Endothelial cell of umbilical vein (primary cell): ENCODE results near the gene NPIPB2. TPM values are rescaled to one million over a fixed set of nuclear protein-coding genes. Genes with fewer than 3 reads are reported as not detected.
A peak's percentile ranks its signal among the peaks of the same experiment; 100 is the strongest.

Experiments
- BruUV-seq: library from RNA; stranded (reverse); fragments of 400-500 nt; replicated peaks from 2 replicates; lab custom pipeline; 2021; lab: Mats Ljungman, UMichigan
- CTCF ChIA-PET: fragments of 300-600, 350-600 bp; sonication (Branson Sonifier 250); formaldehyde crosslinking; loops from one replicate; lab custom pipeline; 2021; ENCODE audit warnings: antibody characterized with exemption, inconsistent platforms; lab: Charles Lee
- POLR2A ChIA-PET: fragments of 300-600, 350-600 bp; sonication (Branson Sonifier 250); formaldehyde crosslinking; loops from one replicate; lab custom pipeline; 2021; ENCODE audit warnings: antibody characterized with exemption, inconsistent platforms; lab: Charles Lee
- DNase-seq: peaks from one replicate; pipeline ENCODE4 v3.0.0-alpha.2; 2011; ENCODE audit warnings: low read depth, low spot score
- FAIRE-seq: peaks from 2 replicates; lab custom pipeline; 2011; peaks lifted over from hg19 to GRCh38; lab: Jason Lieb, UNC
- H2AFZ ChIP-seq: 2 replicates; pipeline ENCODE4 v1.6.0; 2012; ENCODE audit warnings: low read depth, low read length, control low read depth, inconsistent platforms
- H3K27ac ChIP-seq: 2 replicates; pipeline ENCODE4 v1.5.1; 2011; ENCODE audit warnings: low read depth, mild to moderate bottlenecking, control low read depth, low read length, moderate library complexity; ENCODE audit not compliant: insufficient read depth
- H3K27me3 ChIP-seq, 2 experiments: 2 replicates each; pipeline versions ENCODE4 v1.6.0 to v1.6.1; 2011; ENCODE audit warnings: low read length in 2 of 2, mixed read lengths in 1 of 2; ENCODE audit not compliant: control insufficient read depth in 2 of 2, insufficient read depth in 2 of 2
- H3K36me3 ChIP-seq, 2 experiments: 2 replicates in 1 of 2; 3 replicates in 1 of 2; pipeline ENCODE4 v1.5.1; 2011; ENCODE audit warnings: low read length in 2 of 2, mild to moderate bottlenecking in 1 of 2, moderate library complexity in 1 of 2; ENCODE audit not compliant: control insufficient read depth in 2 of 2, insufficient read depth in 2 of 2; ENCODE audit errors: extremely low read depth in 1 of 2
- H3K4me1 ChIP-seq: 3 replicates; pipeline ENCODE4 v1.5.1; 2011; ENCODE audit warnings: mild to moderate bottlenecking, low read length; ENCODE audit not compliant: control insufficient read depth, insufficient read depth; ENCODE audit errors: extremely low read depth
- H3K4me2 ChIP-seq: 2 replicates; pipeline ENCODE4 v1.6.1; 2011; ENCODE audit warnings: low read length, control low read depth, mixed read lengths; ENCODE audit not compliant: insufficient read depth
- H3K4me3 ChIP-seq, 3 experiments: fragments of 200-600 bp in 1 of 3; sonication (generic), shearing (Covaris generic) in 1 of 3; replicated peaks in 1 of 3; 2 replicates each; pipeline ENCODE4 v1.5.1; 2011 to 2016; ENCODE audit warnings: control low read depth in 3 of 3, low read length in 3 of 3, mild to moderate bottlenecking in 2 of 3, inconsistent platforms in 1 of 3, low read depth in 1 of 3, moderate library complexity in 1 of 3; ENCODE audit not compliant: insufficient read depth in 1 of 3
- H3K79me2 ChIP-seq: 2 replicates; pipeline ENCODE4 v1.6.0; 2012; ENCODE audit warnings: low read length, inconsistent platforms; ENCODE audit not compliant: control insufficient read depth, insufficient read depth
- H3K9ac ChIP-seq: replicated peaks from 2 replicates; pipeline ENCODE3; 2011; ENCODE audit warnings: low read length, control low read depth; ENCODE audit not compliant: insufficient read depth; ENCODE audit errors: extremely low read depth
- H3K9me1 ChIP-seq: replicated peaks from 3 replicates; pipeline ENCODE4 v1.6.0; 2011; ENCODE audit warnings: mild to moderate bottlenecking, low read length; ENCODE audit not compliant: control insufficient read depth, insufficient read depth; ENCODE audit errors: extremely low read depth
- H3K9me3 ChIP-seq: replicated peaks from 2 replicates; pipeline ENCODE4 v1.5.1; 2012; ENCODE audit warnings: low read length, inconsistent platforms; ENCODE audit not compliant: control insufficient read depth, insufficient read depth
- H4K20me1 ChIP-seq: replicated peaks from 2 replicates; pipeline ENCODE3; 2011; ENCODE audit warnings: mild to moderate bottlenecking, low read length; ENCODE audit not compliant: control insufficient read depth, insufficient read depth; ENCODE audit errors: extremely low read depth
- CTCF ChIP-seq, 2 donors: IDR thresholded peaks; 1 replicate in 1 of 2; 2 replicates in 1 of 2; pipeline ENCODE4 v1.5.1; 2011; ENCODE audit warnings: low read length in 2 of 2, mild to moderate bottlenecking in 2 of 2, moderate library complexity in 2 of 2, control low read depth in 1 of 2, inconsistent platforms in 1 of 2, low read depth in 1 of 2; ENCODE audit not compliant: insufficient read depth in 1 of 2; ENCODE audit errors: extremely low read depth in 1 of 2
- FOS ChIP-seq: IDR thresholded peaks from 2 replicates; pipeline ENCODE4 v1.6.1; 2011; ENCODE audit warnings: mild to moderate bottlenecking, low read length, moderate library complexity, borderline replicate concordance; ENCODE audit not compliant: insufficient read depth
- JUN ChIP-seq: IDR thresholded peaks from 2 replicates; pipeline ENCODE4 v1.6.1; 2011; ENCODE audit warnings: borderline replicate concordance, low read depth; ENCODE audit not compliant: insufficient read length, insufficient read depth
- MYC ChIP-seq: IDR thresholded peaks from one replicate; pipeline ENCODE4 v1.6.1; 2011; ENCODE audit warnings: mild to moderate bottlenecking, low read depth, low read length
- dilution Hi-C: fragments of 300-500 bp; cut with MboI; formaldehyde crosslinking; loops from one replicate; pipeline ENCODE4 v1.15.0; 2019; ENCODE audit warnings: low sequenced_read_pairs; ENCODE audit not compliant: extremely low pct_ligation_motif_present
- intact Hi-C: fragments of 100-400 bp; cut with micrococcal nuclease; formaldehyde crosslinking; loops from one replicate; pipeline ENCODE4 v1.10.0; 2022
- polyA plus RNA-seq, 4 experiments: library from polyadenylated mRNA; depleted of rRNA in 3 of 4; stranded (reverse) in 3 of 4; unstranded in 1 of 4; fragments of >200 nt; gene quantifications; 2 replicates each; pipeline versions ENCODE4 v1.2.1 to v1.2.3, GENCODE V29; 2011 to 2012; ENCODE audit warnings: missing spikeins in 1 of 4
- total RNA-seq: library from RNA; stranded (reverse); gene quantifications from 2 replicates; pipeline ENCODE4 v1.2.3, GENCODE V29; 2021

NPIPB2 gene
- total and polyA plus RNA-seq, 2 donors (not counting 3 experiments of a cell fraction or from before 2014, with no cell fraction given) = 5.8 to 15.4 TPM

DNA sequence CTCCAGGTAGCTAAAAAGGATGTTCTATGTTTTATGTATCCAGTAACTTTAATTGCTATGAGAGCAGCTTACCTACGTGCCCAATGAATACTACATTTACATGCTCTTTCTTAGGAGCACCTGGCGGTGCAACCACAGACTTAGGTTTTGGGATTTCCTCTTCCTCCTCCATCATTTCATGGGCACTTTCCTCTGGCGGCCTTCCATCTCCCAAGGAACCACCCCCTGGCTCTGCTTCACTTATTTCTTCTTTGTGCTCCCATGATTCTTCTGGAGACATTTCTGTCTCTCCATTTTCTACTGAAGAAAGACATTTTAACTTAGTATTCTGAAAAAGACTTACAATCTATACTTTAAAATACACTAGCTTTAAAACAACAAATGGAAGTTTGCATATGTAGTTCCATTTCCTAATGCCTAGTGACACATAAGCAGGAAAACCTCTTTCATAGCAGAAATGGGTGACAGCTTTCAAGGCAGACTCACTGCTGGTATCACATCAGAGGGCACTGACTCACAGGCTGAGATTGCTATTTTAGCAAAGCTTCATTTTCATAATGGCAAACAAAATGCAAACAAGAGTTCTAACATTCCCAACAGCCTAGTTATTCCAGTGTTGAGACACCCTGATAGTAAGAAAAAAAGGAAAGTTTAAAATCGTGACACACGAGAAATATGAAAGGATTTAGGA is 45.2 kb downstream of the NPIPB2 start:
- peak; percentile 76 for FAIRE-seq
- peak overlapping the region; percentile 50 for H3K27ac ChIP-seq
- intact Hi-C loops (loop anchor here (5.0 kb wide), 1 partner anchor 171 kb away; no protein-coding TSS in a partner anchor), dilution Hi-C loops (no loop called here)
- peaks cover 19% of the 10 kb centered on the region for H3K4me1 ChIP-seq
- H3K27me3 ChIP-seq = no peaks in the 10 kb centered on the region
- CTCF ChIA-PET = interaction anchor here (0.5 to 2.7 kb wide), 3 partner anchors 15 to 171 kb away, joined by 3 to 34 read pairs (median 3); no protein-coding TSS in a partner anchor
- peak; percentile 70 for DNase-seq
- H3K4me2 ChIP-seq = peak overlapping the region; percentile 53
- H3K36me3 ChIP-seq = peaks cover 4 to 6% of the 10 kb centered on the region in 2 experiments
- H3K79me2 ChIP-seq = peaks cover 75% of the 10 kb centered on the region
- H4K20me1 ChIP-seq = peaks cover 7% of the 10 kb centered on the region
- TF ChIP-seq MYC = no peak
- TF ChIP-seq CTCF (IDR thresholded peaks at IDR 0.05; ENCODE audit: extremely low read depth in 1 of 2, insufficient read depth in 1 of 2, low read depth in 1 of 2, low read length in 2 of 2) = no peak
- peak; percentile 80 for TF ChIP-seq FOS
- TF ChIP-seq JUN = peak; percentile 17
- H2AFZ ChIP-seq = no peak overlapping the region
- BruUV-seq = no TSS peak
- H3K9ac ChIP-seq = no peak overlapping the region
- no peaks in the 10 kb centered on the region for H3K9me3 ChIP-seq
- POLR2A ChIA-PET = no interaction called here
- no peak overlapping the region for H3K4me3 ChIP-seq
- no peaks in the 10 kb centered on the region for H3K9me1 ChIP-seq
